ENCODE measurements around the gene MTA1. TPM values are rescaled to one million over a fixed set of nuclear protein-coding genes. Genes with fewer than 3 reads are reported as not detected.

Gene MTA1
- total and polyA plus RNA-seq, 2 donors (not counting 1 experiment from before 2014, with no cell fraction given) = 137 to 147 TPM

DNA sequence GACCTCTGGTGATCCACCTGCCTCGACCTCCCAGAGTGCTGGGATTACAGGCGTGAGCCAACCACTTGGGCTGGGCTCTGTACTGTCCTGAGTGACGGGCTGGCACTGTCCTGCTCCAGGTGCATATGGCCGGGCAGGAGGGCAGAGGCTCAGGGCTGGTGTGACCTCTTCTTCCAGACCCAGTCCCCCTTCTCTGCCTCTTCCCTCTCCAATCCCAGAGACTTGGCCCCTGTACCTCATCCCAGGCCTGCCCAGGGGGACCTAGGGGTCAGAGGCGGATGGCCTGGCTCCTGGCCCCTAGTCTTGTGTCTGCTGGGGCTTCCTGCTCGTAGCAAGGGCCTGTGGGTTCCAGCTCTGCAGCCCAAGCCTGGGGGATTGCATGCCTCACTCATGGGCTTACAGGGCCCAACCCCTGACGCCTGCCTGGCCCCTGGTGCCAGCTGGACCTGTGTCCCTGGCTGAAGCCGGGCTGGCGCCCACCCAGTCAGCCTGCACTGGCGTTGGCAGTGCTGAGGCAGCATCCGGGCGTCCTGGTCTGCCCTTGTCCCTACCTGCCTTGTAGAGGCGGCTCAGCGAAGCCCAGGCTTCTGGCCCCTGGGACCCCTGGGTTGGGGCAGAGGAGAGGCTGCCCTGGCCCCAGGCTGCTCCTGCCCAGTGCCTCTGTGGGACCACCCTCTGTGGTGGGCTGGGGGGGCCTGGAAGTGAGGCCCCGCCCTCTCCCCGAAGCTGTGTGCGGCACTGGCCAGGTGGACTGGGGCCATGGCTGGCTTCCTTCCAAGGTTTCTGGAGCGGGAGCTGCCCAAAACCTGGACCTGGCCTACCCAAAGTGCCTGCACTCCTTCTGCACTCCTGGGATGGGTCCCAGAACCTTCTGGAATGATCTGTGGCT, 75.7 kb downstream of the MTA1 start:
- Histone ChIP-seq H3K27me3 (replicated peaks in 1 of 4; ENCODE audit: control extremely low read depth in 1 of 4, control insufficient read depth in 3 of 4, insufficient read depth in 4 of 4, low read length in 3 of 4) (no peaks in the 10 kb centered on the region), H2AFZ (ENCODE audit: insufficient read depth, low read depth, low read length, poor library complexity, severe bottlenecking) (no peak overlapping the region), H3K4me2 (replicated peaks; ENCODE audit: low read depth, low read length, poor library complexity, severe bottlenecking) (no peak overlapping the region), H3K79me2 (ENCODE audit: control insufficient read depth, insufficient read depth, low read length) (peaks cover 2% of the 10 kb centered on the region), H4K20me1 (ENCODE audit: control insufficient read depth, insufficient read depth, low read length, poor library complexity, severe bottlenecking) (peaks cover 8% of the 10 kb centered on the region), H3K9ac (ENCODE audit: low read length) (no peak overlapping the region), H3K36me3 (replicated peaks in 1 of 2; ENCODE audit: control extremely low read depth in 1 of 2, control insufficient read depth in 1 of 2, extremely low read depth in 1 of 2, insufficient read depth in 2 of 2, low read length in 1 of 2) (peaks cover 0 to 3% of the 10 kb centered on the region in 2 experiments), H3K4me1 (ENCODE audit: control insufficient read depth in 2 of 2, insufficient read depth in 2 of 2, low read length in 2 of 2) (peaks cover 5 to 13% of the 10 kb centered on the region in 2 donors), H3K9me3 (ENCODE audit: control extremely low read depth in 1 of 3, control insufficient read depth in 2 of 3, insufficient read depth in 1 of 3, low read length in 2 of 3) (no peaks in the 10 kb centered on the region), H3K4me3 (ENCODE audit: control extremely low read depth in 1 of 5, extremely low read depth in 1 of 5, insufficient read depth in 1 of 5, low read depth in 2 of 5, low read length in 4 of 5) (no peak overlapping the region), H3K27ac (ENCODE audit: low read length in 2 of 2) (no peak overlapping the region)
- H3K4me3 Mint-ChIP-seq = no peak overlapping the region
- TF ChIP-seq EZH2 (IDR thresholded peaks at IDR 0.05; ENCODE audit: borderline replicate concordance, insufficient read depth, low read depth, low read length, poor library complexity, severe bottlenecking) = no peak
- TF ChIP-seq, protein P1, sequence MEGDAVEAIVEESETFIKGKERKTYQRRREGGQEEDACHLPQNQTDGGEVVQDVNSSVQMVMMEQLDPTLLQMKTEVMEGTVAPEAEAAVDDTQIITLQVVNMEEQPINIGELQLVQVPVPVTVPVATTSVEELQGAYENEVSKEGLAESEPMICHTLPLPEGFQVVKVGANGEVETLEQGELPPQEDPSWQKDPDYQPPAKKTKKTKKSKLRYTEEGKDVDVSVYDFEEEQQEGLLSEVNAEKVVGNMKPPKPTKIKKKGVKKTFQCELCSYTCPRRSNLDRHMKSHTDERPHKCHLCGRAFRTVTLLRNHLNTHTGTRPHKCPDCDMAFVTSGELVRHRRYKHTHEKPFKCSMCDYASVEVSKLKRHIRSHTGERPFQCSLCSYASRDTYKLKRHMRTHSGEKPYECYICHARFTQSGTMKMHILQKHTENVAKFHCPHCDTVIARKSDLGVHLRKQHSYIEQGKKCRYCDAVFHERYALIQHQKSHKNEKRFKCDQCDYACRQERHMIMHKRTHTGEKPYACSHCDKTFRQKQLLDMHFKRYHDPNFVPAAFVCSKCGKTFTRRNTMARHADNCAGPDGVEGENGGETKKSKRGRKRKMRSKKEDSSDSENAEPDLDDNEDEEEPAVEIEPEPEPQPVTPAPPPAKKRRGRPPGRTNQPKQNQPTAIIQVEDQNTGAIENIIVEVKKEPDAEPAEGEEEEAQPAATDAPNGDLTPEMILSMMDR (IDR thresholded peaks at IDR 0.05) = no peak
- H3K27ac Mint-ChIP-seq = no peak overlapping the region
- intact Hi-C loops (cut with micrococcal nuclease) = no loop called here
- H3K4me1 Mint-ChIP-seq = peaks cover 7% of the 10 kb centered on the region
- DNase-seq (peak; percentile 32), ATAC-seq (ENCODE audit: low read depth) (no peak)
- H3K27me3 Mint-ChIP-seq = no peaks in the 10 kb centered on the region
- 97% methylated on average over 18 of the region's 18 CpGs for WGBS (ENCODE audit: insufficient coverage)
- H3K9me3 Mint-ChIP-seq (ENCODE audit: insufficient read depth) = no peaks in the 10 kb centered on the region
- CTCF ChIA-PET = no interaction called here
- POLR2A ChIA-PET = no interaction called here
